GM12878 (cell line): ENCODE data around the gene GET3.
A peak's percentile ranks its signal among the peaks of the same experiment; 100 is the strongest.

Experiments used
- HSF1 ChIP-seq: fragments of 150-350 bp; IDR thresholded peaks from 2 replicates; pipeline ENCODE4 v1.6.1; 2014; ENCODE audit warnings: mild to moderate bottlenecking, low read depth, low read length
- NFXL1 ChIP-seq: fragments of 450-650 bp; IDR thresholded peaks from 2 replicates; pipeline ENCODE4 v1.6.1; 2017; ENCODE audit warnings: antibody characterized with exemption, mild to moderate bottlenecking, borderline replicate concordance
- TF ChIP-seq, protein P1 (sequence below), 3 experiments: IDR thresholded peaks in 2 of 3; conservative IDR thresholded peaks in 1 of 3; 2 replicates each; pipeline ENCODE4 v1.5.1; 2011; ENCODE audit warnings: low read depth in 3 of 3, low read length in 3 of 3, mild to moderate bottlenecking in 3 of 3, control low read depth in 2 of 3, moderate library complexity in 2 of 3, inconsistent platforms in 1 of 3, mixed read lengths in 1 of 3; ENCODE audit not compliant: control insufficient read depth in 2 of 3, insufficient read depth in 1 of 3; ENCODE audit errors: extremely low read depth in 1 of 3
- TF ChIP-seq, protein P2 (sequence below): IDR thresholded peaks from 2 replicates; pipeline ENCODE4 v1.6.1; 2012; ENCODE audit warnings: low read depth, low read length, improper control_type of control experiment

DNA sequence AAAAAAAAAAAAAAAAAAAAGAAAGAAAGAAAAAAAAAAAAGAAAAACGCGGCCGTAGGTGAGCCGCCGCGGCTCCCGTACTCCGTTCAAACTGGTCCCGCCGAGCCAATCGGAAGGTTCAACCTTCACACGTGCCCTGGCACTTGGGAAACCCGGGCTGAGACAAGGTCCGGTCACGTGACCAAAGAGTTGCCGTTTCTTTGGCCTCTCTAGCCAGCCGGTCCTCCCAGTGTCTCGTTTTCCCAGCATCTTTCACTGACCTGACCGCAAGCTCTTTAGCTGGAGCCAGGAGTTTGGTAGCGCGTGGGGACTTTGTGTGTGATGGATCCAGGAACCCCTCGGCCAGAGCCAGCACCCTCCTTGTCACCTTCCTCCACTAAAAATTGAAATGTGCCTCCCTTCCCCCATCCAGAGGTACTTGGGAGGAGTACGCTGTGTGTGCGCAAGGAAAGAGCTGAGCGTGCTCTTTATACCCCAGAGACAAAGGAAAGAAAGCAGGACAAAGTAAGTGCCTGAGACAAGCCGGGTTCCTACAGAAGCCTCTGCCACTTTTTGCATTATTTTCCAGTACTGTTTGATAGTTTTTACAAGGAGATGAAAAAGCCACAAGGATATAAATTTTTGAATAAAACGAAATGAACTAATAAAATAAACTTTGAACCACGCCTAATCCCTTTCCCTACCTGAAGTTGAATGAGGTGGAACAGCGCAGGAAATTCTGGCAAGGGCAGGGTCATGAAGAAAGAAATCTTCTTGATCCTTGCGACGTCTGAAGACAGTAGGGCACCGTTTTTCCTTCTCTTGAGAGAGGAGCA is 14.5 kb upstream of the GET3 start:
- TF ChIP-seq NFXL1 (no peak), HSF1 (no peak; the same call in 1 of the 2 replicates)
- TF ChIP-seq, protein P1, sequence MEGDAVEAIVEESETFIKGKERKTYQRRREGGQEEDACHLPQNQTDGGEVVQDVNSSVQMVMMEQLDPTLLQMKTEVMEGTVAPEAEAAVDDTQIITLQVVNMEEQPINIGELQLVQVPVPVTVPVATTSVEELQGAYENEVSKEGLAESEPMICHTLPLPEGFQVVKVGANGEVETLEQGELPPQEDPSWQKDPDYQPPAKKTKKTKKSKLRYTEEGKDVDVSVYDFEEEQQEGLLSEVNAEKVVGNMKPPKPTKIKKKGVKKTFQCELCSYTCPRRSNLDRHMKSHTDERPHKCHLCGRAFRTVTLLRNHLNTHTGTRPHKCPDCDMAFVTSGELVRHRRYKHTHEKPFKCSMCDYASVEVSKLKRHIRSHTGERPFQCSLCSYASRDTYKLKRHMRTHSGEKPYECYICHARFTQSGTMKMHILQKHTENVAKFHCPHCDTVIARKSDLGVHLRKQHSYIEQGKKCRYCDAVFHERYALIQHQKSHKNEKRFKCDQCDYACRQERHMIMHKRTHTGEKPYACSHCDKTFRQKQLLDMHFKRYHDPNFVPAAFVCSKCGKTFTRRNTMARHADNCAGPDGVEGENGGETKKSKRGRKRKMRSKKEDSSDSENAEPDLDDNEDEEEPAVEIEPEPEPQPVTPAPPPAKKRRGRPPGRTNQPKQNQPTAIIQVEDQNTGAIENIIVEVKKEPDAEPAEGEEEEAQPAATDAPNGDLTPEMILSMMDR (IDR thresholded peaks at IDR 0.05 in 2 of 3, conservative IDR thresholded peaks at IDR 0.05 in 1 of 3; ENCODE audit: control insufficient read depth in 2 of 3, extremely low read depth in 1 of 3, insufficient read depth in 1 of 3, low read depth in 3 of 3, low read length in 3 of 3) = no peak
- TF ChIP-seq, protein P2, sequence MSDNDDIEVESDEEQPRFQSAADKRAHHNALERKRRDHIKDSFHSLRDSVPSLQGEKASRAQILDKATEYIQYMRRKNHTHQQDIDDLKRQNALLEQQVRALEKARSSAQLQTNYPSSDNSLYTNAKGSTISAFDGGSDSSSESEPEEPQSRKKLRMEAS = peak; percentile 93
